ENCODE data around the gene CA7.

CA7 gene

DNA sequence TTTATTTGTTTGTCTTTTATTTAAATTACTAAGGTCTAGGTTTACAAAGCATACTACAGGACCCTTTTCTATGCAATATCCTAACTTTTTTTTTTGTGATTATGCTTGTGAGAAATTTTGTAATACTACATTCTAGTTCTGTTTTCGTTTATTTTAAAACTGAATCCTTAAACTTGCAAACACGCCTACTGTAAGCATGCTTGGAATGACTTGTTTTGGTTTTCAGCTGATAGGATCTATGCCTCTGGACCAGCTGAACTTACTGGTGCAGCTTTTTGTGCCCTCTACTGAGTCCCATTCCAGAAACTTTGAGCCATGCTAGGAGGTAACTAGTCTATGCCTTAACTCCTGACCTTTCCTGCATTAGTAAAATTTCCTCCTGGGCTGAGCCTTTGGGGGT lies 42.1 kb downstream of the CA7 start:
- H3K4me1 ChIP-seq (ENCODE audit: control insufficient read depth, insufficient read depth, low read length) = no peaks in the 10 kb centered on the region
- no peak for DNase-seq (ENCODE audit: low read depth, low spot score)
- no peaks in the 10 kb centered on the region for H3K9me3 ChIP-seq (ENCODE audit: control insufficient read depth, insufficient read depth, low read length)
- H3K4me3 ChIP-seq (ENCODE audit: low read length) = no peak overlapping the region
- H3K27ac ChIP-seq (ENCODE audit: low read length) = no peak overlapping the region
- WGBS (ENCODE audit: insufficient coverage, insufficient read length) = no CpG with 5 or more reads among the region's 2 CpGs
- no peaks in the 10 kb centered on the region for H3K27me3 ChIP-seq (ENCODE audit: control insufficient read depth, insufficient read depth, low read length)
- peaks cover 18% of the 10 kb centered on the region for H3K36me3 ChIP-seq (ENCODE audit: control insufficient read depth, insufficient read depth, low read length)

DNA sequence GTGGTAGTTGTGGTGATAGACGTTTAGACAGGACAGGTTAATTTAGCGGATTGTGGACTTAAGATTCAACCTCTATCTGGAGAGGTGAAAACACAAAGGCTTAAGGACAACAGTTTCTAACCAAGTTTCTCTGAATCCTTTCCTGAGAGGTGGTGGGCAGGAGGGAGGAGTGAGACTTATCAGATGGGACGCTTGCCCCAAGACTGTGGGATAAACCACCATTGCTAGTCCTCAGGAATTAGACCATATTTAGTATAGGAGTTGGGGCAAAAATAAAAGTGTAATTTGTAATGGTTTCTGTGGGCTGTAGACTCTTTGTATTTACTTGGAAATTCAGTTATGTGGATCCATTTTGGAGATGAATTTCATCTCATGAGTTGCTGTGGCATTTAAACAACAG lies 42.7 kb downstream of the CA7 start:
- no peak overlapping the region for H3K27ac ChIP-seq (ENCODE audit: low read length)
- H3K4me1 ChIP-seq (ENCODE audit: control insufficient read depth, insufficient read depth, low read length) = no peaks in the 10 kb centered on the region
- no peak for DNase-seq (ENCODE audit: low read depth, low spot score)
- H3K4me3 ChIP-seq (ENCODE audit: low read length) = no peak overlapping the region
- no CpG with 5 or more reads among the region's 3 CpGs for WGBS (ENCODE audit: insufficient coverage, insufficient read length)
- H3K36me3 ChIP-seq (ENCODE audit: control insufficient read depth, insufficient read depth, low read length) = peaks cover 18% of the 10 kb centered on the region
- H3K27me3 ChIP-seq (ENCODE audit: control insufficient read depth, insufficient read depth, low read length) = no peaks in the 10 kb centered on the region
- no peaks in the 10 kb centered on the region for H3K9me3 ChIP-seq (ENCODE audit: control insufficient read depth, insufficient read depth, low read length)

DNA sequence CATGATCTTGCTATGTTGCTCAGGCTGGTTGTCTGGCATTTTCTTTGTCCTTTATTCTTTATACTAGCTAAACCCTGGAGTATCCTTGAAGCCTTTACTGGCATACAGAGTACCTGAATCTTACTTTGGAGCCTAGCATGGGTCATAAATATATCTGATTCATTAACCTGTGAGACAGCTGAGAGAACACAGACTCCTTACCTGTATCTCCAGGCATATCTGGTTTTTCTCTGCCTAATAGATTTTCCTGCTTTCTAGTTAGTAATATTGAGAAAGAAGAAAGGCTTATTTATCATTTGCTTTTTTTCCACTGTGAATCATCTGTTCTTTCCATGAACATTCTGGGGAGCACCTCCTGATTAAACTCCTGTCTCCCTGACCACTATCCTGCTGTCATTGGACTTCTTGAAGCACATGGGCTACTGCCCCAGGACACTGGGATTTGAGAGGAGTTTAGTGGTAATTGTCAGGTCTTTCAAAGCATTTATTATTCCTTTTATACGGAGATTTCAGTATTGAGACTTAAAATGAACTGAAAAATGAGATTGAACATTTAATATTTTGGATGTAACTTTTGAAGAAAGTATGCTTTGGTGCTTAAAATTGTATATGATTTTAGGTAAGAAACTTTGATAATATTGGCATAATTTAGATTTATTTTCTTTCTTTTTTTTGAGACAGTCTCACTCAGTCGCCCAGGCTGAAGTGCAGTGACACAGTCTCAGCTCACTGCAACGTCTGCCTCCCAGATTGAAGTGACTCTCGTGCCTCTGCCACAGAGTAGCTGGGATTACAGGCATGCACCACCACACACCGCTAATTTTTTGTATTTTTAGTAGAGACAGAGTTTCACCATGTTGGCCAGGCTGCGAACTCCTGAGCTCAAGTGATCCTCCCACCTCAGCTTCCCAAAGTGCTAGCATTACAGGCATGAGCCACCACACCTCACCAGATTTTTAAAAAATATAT lies 44.7 kb downstream of the CA7 start:
- no CpG with 5 or more reads among the region's 6 CpGs for WGBS (ENCODE audit: insufficient coverage, insufficient read length)
- Histone ChIP-seq H3K4me1 (ENCODE audit: control insufficient read depth, insufficient read depth, low read length) (no peaks in the 10 kb centered on the region), H3K27me3 (ENCODE audit: control insufficient read depth, insufficient read depth, low read length) (no peaks in the 10 kb centered on the region), H3K9me3 (ENCODE audit: control insufficient read depth, insufficient read depth, low read length) (no peaks in the 10 kb centered on the region), H3K4me3 (ENCODE audit: low read length) (no peak overlapping the region), H3K27ac (ENCODE audit: low read length) (no peak overlapping the region), H3K36me3 (ENCODE audit: control insufficient read depth, insufficient read depth, low read length) (peaks cover 18% of the 10 kb centered on the region)
- no peak for DNase-seq (ENCODE audit: low read depth, low spot score)

DNA sequence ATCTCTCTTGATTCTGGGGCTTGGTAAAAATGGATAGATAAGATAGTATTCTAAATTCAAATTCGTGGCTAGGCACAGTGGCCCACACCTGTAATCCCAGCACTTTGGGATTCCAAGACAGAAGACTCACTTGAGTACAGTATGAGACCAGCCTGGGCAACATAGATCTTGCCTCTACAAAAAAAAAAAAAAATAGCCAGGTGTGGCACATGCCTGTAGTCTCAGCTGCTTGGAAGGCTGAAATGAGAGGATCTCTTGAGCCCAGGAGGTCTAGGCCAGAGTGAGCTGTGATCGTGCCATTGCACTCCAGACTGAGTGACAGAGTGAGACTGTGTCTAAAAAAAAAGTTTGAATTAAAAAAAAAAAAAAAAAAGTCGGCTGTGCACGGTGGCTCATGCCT lies 45.4 kb downstream of the CA7 start:
- WGBS (ENCODE audit: insufficient coverage, insufficient read length) = no CpG with 5 or more reads among the region's 4 CpGs
- no peak for DNase-seq (ENCODE audit: low read depth, low spot score)
- Histone ChIP-seq H3K4me1 (ENCODE audit: control insufficient read depth, insufficient read depth, low read length) (no peaks in the 10 kb centered on the region), H3K27ac (ENCODE audit: low read length) (no peak overlapping the region), H3K27me3 (ENCODE audit: control insufficient read depth, insufficient read depth, low read length) (no peaks in the 10 kb centered on the region), H3K36me3 (ENCODE audit: control insufficient read depth, insufficient read depth, low read length) (peaks cover 14% of the 10 kb centered on the region), H3K9me3 (ENCODE audit: control insufficient read depth, insufficient read depth, low read length) (no peaks in the 10 kb centered on the region), H3K4me3 (ENCODE audit: low read length) (no peak overlapping the region)

DNA sequence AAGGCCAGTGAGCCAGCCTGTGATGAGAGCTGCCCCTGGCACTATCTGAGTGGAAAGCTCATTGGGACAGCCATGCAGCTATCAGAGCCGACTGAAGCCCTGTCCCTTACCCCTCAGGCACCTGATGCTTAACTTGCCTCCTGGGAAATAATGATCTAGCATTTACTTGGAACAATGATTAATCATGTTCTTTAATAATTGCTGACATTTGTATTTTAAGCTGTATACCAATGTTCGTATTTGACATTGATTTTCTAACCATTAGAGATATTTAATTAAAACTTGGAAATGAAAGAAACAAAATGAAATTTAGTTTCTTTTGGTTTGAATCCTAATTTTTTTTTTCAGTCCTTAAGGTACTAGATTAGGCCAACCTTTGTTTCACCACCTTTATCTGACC lies 46.6 kb downstream of the CA7 start:
- WGBS (ENCODE audit: insufficient coverage, insufficient read length) = no CpG with 5 or more reads among the region's 2 CpGs
- no peaks in the 10 kb centered on the region for H3K4me1 ChIP-seq (ENCODE audit: control insufficient read depth, insufficient read depth, low read length)
- no peak overlapping the region for H3K27ac ChIP-seq (ENCODE audit: low read length)
- peaks cover 3% of the 10 kb centered on the region; the same call in 1 of the 2 replicates for H3K36me3 ChIP-seq (ENCODE audit: control insufficient read depth, insufficient read depth, low read length)
- H3K9me3 ChIP-seq (ENCODE audit: control insufficient read depth, insufficient read depth, low read length) = no peaks in the 10 kb centered on the region
- H3K4me3 ChIP-seq (ENCODE audit: low read length) = no peak overlapping the region
- no peak for DNase-seq (ENCODE audit: low read depth, low spot score)
- H3K27me3 ChIP-seq (ENCODE audit: control insufficient read depth, insufficient read depth, low read length) = no peaks in the 10 kb centered on the region

DNA sequence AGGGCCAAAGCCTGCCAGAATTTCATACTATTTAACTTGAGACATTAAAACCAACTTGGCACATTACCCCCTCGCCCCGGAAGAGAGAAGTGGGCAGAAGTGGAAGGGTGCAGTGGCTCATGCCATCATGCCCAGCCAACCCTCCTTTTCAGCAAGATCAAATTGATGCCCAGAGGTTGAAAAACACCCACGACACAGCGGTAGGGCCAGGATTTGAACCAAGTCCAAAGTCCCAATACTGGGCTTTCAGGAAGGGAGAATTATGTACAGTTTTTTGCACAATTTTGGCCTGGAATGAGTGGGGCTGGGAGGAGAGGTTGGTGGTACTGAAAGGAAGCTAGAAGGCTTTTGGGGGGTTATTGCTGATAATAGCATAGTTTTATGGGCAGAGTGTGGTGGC lies 47.1 kb downstream of the CA7 start:
- Histone ChIP-seq H3K4me3 (ENCODE audit: low read length) (no peak overlapping the region), H3K27ac (ENCODE audit: low read length) (no peak overlapping the region), H3K9me3 (ENCODE audit: control insufficient read depth, insufficient read depth, low read length) (no peaks in the 10 kb centered on the region), H3K4me1 (ENCODE audit: control insufficient read depth, insufficient read depth, low read length) (no peaks in the 10 kb centered on the region), H3K36me3 (ENCODE audit: control insufficient read depth, insufficient read depth, low read length) (peaks cover 3% of the 10 kb centered on the region; the same call in 1 of the 2 replicates), H3K27me3 (ENCODE audit: control insufficient read depth, insufficient read depth, low read length) (no peaks in the 10 kb centered on the region)
- no peak for DNase-seq (ENCODE audit: low read depth, low spot score)
- no CpG with 5 or more reads among the region's 4 CpGs for WGBS (ENCODE audit: insufficient coverage, insufficient read length)

DNA sequence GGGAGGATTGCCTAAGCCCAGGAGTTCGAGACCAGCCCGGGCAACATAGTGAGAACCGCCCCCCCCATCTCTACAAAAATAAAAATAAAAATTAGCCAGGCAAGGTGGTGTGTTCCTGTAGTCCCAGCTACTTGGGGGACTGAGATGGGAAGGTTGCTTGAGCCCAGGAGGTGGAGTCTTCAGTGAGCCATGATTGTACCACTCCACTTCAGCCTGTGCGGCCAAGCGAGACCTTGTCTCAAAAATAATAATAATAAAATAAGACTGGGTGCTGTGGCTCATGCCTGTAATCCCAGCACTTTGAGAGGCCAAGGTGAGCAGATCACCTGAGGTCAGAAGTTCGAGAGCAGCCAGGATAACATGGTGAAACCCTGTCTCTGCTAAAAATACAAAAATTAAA lies 47.6 kb downstream of the CA7 start:
- H3K36me3 ChIP-seq (ENCODE audit: control insufficient read depth, insufficient read depth, low read length) = peaks cover under 1% of the 10 kb centered on the region; the same call in 1 of the 2 replicates
- WGBS (ENCODE audit: insufficient coverage, insufficient read length) = no CpG with 5 or more reads among the region's 6 CpGs
- H3K9me3 ChIP-seq (ENCODE audit: control insufficient read depth, insufficient read depth, low read length) = no peaks in the 10 kb centered on the region
- no peaks in the 10 kb centered on the region for H3K4me1 ChIP-seq (ENCODE audit: control insufficient read depth, insufficient read depth, low read length)
- no peak for DNase-seq (ENCODE audit: low read depth, low spot score)
- no peak overlapping the region for H3K4me3 ChIP-seq (ENCODE audit: low read length)
- H3K27me3 ChIP-seq (ENCODE audit: control insufficient read depth, insufficient read depth, low read length) = no peaks in the 10 kb centered on the region
- H3K27ac ChIP-seq (ENCODE audit: low read length) = no peak overlapping the region

DNA sequence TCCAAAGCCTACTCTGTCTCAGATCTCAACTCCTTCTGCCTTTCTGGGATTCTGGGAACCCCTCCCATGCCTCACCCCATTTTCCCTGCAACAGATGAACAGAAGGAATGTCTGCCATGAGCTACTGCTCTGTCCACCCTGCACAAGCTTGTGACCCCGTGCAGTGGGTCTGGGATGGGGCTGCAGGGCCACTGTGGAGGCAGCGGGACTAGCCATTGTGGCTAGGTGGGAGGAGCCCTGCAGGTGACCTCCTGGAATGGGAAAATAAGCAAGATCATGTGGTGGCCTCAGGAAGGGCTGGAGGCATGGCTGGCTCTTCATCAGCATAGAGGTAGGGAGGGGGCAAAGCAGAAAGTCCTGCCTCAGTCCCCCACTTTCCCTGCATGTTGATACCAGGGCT lies 49.8 kb downstream of the CA7 start:
- no CpG with 5 or more reads among the region's 2 CpGs for WGBS (ENCODE audit: insufficient coverage, insufficient read length)
- Histone ChIP-seq H3K4me3 (ENCODE audit: low read length) (no peak overlapping the region), H3K27ac (ENCODE audit: low read length) (no peak overlapping the region), H3K36me3 (ENCODE audit: control insufficient read depth, insufficient read depth, low read length) (no peaks in the 10 kb centered on the region), H3K4me1 (ENCODE audit: control insufficient read depth, insufficient read depth, low read length) (no peaks in the 10 kb centered on the region), H3K9me3 (ENCODE audit: control insufficient read depth, insufficient read depth, low read length) (no peaks in the 10 kb centered on the region), H3K27me3 (ENCODE audit: control insufficient read depth, insufficient read depth, low read length) (no peaks in the 10 kb centered on the region)
- no peak for DNase-seq (ENCODE audit: low read depth, low spot score)

DNA sequence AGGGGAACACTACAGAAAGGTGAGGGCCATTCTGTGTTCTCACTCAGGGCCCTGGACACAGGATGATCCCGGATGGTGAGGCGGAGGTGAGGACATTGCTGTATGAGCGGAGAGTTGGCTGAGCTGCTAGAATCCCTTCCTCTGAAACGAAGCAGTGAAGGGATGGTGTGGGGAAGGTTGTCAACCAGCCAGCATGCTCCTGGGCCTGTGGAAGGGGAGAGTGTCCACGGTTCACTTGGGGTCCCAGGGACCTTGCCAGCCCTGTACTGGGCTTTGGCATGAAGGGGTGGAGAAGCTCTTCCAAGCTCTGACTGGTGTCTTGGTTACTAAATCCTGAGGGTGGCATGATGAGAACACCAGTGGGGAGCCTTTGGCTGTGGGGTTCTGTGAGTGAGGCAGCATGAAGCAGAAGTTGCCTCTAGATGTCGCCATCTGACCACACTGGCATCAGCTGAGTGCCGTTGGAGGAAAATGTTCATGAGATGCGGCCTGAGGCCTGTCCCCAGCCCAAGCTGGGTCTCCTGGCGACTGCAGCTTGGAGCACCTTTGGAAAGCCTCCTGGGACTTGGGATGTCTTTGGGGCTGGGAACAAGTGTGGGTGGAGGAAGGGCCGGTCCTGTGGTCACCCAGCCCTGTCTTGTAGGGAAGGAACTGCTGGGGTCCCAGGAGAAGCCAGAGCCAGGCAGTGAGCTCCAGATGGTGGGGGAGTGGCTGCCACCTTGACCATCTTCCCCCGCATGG lies 50.9 kb downstream of the CA7 start:
- peaks cover 1% of the 10 kb centered on the region; the same call in 1 of the 2 replicates for H3K4me1 ChIP-seq (ENCODE audit: control insufficient read depth, insufficient read depth, low read length)
- no peak overlapping the region for H3K27ac ChIP-seq (ENCODE audit: low read length)
- H3K4me3 ChIP-seq (ENCODE audit: low read length) = no peak overlapping the region
- no peaks in the 10 kb centered on the region for H3K9me3 ChIP-seq (ENCODE audit: control insufficient read depth, insufficient read depth, low read length)
- no peaks in the 10 kb centered on the region for H3K36me3 ChIP-seq (ENCODE audit: control insufficient read depth, insufficient read depth, low read length)
- DNase-seq (ENCODE audit: low read depth, low spot score) = no peak
- H3K27me3 ChIP-seq (ENCODE audit: control insufficient read depth, insufficient read depth, low read length) = no peaks in the 10 kb centered on the region
- no CpG with 5 or more reads among the region's 11 CpGs for WGBS (ENCODE audit: insufficient coverage, insufficient read length)

DNA sequence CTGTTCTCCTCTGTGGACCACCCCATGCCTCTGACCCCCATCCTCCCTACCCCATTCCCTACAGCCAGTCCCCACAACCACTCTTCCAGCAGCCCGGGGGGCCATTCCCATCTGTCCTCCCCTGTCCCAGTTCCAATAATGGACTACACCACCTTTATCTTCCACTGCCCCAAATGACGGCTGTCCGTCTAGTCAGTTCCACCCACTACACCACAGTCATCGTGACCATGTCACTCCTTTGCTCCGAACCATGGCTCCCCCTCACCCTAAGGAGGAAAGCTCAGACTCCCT lies 51.4 kb downstream of the CA7 start:
- DNase-seq (ENCODE audit: low read depth, low spot score) = no peak
- Histone ChIP-seq H3K4me1 (ENCODE audit: control insufficient read depth, insufficient read depth, low read length) (peaks cover 1% of the 10 kb centered on the region; the same call in 1 of the 2 replicates), H3K27ac (ENCODE audit: low read length) (no peak overlapping the region), H3K27me3 (ENCODE audit: control insufficient read depth, insufficient read depth, low read length) (no peaks in the 10 kb centered on the region), H3K36me3 (ENCODE audit: control insufficient read depth, insufficient read depth, low read length) (no peaks in the 10 kb centered on the region), H3K4me3 (ENCODE audit: low read length) (no peak overlapping the region), H3K9me3 (ENCODE audit: control insufficient read depth, insufficient read depth, low read length) (no peaks in the 10 kb centered on the region)
- no CpG with 5 or more reads among the region's 5 CpGs for WGBS (ENCODE audit: insufficient coverage, insufficient read length)
